ENCODE measurements around the gene TEAD1.
A peak's percentile ranks its signal among the peaks of the same experiment; 100 is the strongest.

TEAD1 gene

DNA sequence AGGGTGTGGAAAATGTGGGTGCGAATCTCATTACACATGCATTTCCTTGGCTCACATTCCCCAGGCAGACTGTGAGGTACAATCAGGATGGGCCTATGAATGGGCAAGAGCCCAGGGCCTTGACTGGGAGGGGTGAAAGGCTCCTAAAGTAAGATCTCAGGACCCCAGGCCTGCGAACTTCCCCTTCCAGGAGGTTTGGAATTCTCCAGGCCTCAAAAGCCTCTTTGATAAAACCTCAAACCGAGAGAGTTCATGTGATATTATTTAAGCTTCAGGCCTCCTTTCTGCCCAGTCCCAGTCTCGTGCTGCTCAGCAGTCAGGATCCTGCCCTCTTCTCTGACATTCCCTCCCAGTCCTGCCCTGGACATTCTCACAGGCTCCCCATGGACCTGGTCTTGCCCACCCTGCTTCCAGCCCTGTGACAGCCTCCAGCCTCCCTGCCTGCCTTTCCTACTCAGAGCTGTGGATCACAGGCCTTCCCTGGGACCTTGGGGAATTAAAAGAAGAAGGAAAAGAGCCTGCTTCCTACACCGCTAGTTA is 37.3 kb upstream of the TEAD1 start:
- Histone ChIP-seq H3K4me2 (no peak overlapping the region), H3K4me3 (no peak overlapping the region), H3K27me3 (0 out of 22 replicates have a peak, but pooled peaks cover 0 to 3% (median 0%) of the 10 kb centered on the region in 11 experiments), H3K27ac (no peak overlapping the region), H4K20me1 (no peaks in the 10 kb centered on the region; a peak in 1 of 22 replicates), H3K36me3 (no peaks in the 10 kb centered on the region), H3K9me3 (replicated peaks in 1 of 11) (no peaks in the 10 kb centered on the region), H3K4me1 (peaks cover 0 to 8% (median 6%) of the 10 kb centered on the region in 10 experiments; a peak in 14 of 20 replicates), H3K9ac (no peak overlapping the region)
- no peak for TF ChIP-seq Cebpa-rat (IDR thresholded peaks at IDR 0.05)

DNA sequence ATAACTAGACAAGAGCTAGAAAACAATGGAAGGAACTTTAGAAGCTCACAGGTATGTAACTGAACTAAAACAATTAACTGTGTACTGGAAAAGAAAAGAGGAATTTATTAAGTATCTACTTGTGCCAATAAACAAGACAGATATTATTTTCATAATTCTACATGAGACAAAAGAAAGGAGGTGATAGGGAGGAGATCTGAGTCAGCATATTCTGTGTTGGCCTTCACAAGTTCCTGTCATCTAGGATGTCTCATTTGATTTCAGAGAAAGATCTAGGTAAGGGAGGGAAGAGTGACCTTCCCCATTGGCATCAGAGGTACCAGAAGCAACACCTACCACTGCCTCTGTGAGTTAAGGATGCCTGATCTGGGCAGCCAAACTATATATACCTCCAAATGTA is 34.8 kb upstream of the TEAD1 start:
- Histone ChIP-seq H3K4me1 (peaks cover 0 to 13% (median 9%) of the 10 kb centered on the region in 10 experiments; a peak in 14 of 20 replicates), H3K9ac (no peak overlapping the region), H3K9me3 (replicated peaks in 1 of 11) (no peaks in the 10 kb centered on the region), H4K20me1 (no peaks in the 10 kb centered on the region; a peak in 1 of 22 replicates), H3K4me2 (no peak overlapping the region), H3K27me3 (0 out of 22 replicates have a peak, but pooled peaks cover 0 to 3% (median 0%) of the 10 kb centered on the region in 11 experiments), H3K27ac (no peak overlapping the region), H3K36me3 (no peaks in the 10 kb centered on the region), H3K4me3 (no peak overlapping the region)
- no peak for TF ChIP-seq Cebpa-rat (IDR thresholded peaks at IDR 0.05)

DNA sequence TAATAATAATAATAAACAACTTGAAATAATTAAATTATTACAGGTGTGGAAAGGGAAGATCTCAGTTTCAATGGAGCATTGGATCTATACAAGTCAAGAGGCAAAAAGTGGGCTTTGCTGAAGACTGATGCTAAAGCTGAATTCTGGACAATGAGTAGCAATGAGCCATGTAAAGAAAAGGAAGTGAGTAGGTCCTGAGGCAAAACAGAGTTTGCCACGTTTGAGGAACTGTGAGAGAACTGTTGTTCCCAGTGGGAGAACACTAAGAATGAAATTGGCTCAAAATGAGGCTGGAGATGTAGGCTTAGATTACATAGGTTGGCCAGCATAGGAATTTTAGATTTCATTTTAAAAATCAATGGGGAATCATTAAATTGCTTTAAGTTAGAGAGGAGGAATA is 33.9 kb upstream of the TEAD1 start:
- H3K9ac ChIP-seq, result no peak overlapping the region
- no peak for TF ChIP-seq Cebpa-rat (IDR thresholded peaks at IDR 0.05)
- no peaks in the 10 kb centered on the region for H3K36me3 ChIP-seq
- H3K4me3 ChIP-seq, result no peak overlapping the region
- H3K27me3 ChIP-seq, result 0 out of 22 replicates have a peak, but pooled peaks cover 0 to 3% (median 0%) of the 10 kb centered on the region in 11 experiments
- no peaks in the 10 kb centered on the region for H3K9me3 ChIP-seq (replicated peaks in 1 of 11)
- no peak overlapping the region for H3K27ac ChIP-seq
- no peak overlapping the region for H3K4me2 ChIP-seq
- no peaks in the 10 kb centered on the region; a peak in 1 of 22 replicates for H4K20me1 ChIP-seq
- H3K4me1 ChIP-seq, result peaks cover 0 to 13% (median 9%) of the 10 kb centered on the region in 10 experiments; a peak in 14 of 20 replicates

DNA sequence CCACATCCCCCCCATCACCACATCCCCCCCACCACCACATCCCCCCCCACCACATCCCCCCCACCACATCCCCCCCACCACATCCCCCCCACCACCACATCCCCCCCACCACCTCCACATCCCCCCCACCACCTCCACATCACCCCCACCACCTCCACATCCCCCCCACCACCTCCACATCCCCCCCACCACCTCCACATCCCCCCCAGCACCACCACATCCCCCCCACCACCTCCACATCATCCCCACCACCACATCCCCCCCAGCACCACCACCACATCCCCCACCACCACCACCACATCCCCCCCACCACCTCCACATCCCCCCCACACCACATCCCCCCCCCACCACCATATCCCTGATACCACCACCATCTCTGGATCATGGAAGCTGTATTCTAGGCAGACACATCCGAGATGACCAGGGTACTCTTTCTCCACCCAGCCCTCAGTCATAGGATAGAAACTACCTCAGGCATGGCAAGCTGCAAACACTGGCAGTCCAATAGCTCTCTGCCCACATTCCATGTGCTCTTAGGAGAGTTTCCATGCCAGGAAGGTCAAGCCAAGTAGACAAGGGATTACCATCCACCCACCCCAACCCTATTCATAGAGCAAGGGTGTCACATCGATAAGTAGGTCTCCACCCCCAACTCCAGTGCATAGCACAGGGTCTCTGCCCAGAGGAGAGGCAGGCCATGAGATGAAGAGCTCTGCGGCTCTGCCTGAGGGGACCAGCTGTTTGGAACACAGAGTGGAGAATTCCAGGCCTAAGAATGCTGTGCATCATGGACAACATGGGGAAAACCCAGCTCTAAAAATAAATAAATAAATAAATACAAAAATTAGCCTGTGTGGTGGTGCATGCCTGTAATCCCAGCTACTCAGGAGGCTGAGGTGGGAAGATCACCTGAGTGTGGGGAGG is 33.0 kb upstream of the TEAD1 start:
- no peak overlapping the region for H3K27ac ChIP-seq
- no peak overlapping the region for H3K4me3 ChIP-seq
- no peak overlapping the region for H3K9ac ChIP-seq
- 0 out of 22 replicates have a peak, but pooled peaks cover 0 to 3% (median 0%) of the 10 kb centered on the region in 11 experiments for H3K27me3 ChIP-seq
- no peak for TF ChIP-seq Cebpa-rat (IDR thresholded peaks at IDR 0.05)
- no peaks in the 10 kb centered on the region for H3K9me3 ChIP-seq (replicated peaks in 1 of 11)
- H3K4me2 ChIP-seq, result peak overlapping the region in 9 of 11 experiments; percentile 4 to 36 (median 11); a peak in 6 of 22 replicates
- H3K36me3 ChIP-seq, result no peaks in the 10 kb centered on the region
- H4K20me1 ChIP-seq, result no peaks in the 10 kb centered on the region
- peaks cover 0 to 13% (median 9%) of the 10 kb centered on the region in 10 experiments; a peak in 14 of 20 replicates for H3K4me1 ChIP-seq

DNA sequence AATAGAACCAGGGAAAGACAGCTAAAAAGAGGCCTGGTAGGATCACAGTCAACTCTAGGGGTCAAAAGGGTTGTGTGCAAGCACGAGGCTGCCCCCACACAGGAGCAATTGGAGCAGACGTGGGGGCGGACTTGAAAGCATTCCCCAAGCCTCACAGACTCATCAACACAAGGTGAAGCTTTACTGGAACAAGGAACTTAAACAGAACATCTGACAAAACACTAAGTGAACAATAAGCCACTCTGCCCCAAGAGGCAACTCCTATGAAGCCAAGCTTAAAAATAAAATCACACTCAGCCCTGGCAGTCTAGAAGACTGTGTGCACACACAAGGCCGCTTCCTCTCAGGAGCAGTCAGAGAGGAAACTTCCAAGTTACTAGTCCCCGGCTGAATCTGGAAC is 32.2 kb upstream of the TEAD1 start:
- Histone ChIP-seq H4K20me1 (no peaks in the 10 kb centered on the region), H3K4me1 (peaks cover 0 to 13% (median 9%) of the 10 kb centered on the region in 10 experiments; a peak in 14 of 20 replicates), H3K36me3 (no peaks in the 10 kb centered on the region), H3K27me3 (no peaks in the 10 kb centered on the region), H3K9me3 (replicated peaks in 1 of 11) (no peaks in the 10 kb centered on the region), H3K4me3 (no peak overlapping the region), H3K9ac (no peak overlapping the region), H3K4me2 (peak overlapping the region; percentile 3 to 36 (median 11); a peak in 7 of 22 replicates), H3K27ac (no peak overlapping the region)
- no peak for TF ChIP-seq Cebpa-rat (IDR thresholded peaks at IDR 0.05)

DNA sequence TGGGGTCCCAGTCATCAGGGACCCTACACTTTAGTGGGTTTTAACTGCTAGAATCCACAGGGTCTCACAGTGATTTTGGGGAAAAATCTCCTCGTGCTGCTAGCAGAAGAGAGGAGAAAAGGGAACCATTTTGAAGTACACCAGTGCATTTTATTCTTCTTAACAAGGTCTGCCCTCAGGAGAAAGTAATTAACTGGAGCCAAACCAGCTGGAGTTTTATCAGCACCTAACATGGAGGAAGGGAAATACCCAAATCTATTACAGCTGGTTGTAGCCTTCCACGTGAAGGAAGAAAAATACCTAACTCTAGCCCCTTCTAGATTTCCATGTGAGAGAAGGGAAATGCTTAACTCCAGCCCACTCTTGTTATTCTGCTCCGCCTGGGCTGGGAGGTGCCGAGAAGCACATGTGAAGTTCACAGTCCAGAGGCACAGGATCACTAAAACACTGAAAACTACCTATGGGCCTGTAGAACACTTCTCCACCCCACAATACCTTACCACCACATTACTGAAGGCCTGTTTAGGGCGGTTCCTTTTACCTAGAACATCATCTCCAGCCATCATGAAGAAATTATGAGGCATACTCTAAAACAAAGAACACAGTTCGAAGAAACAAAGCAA is 31.3 kb upstream of the TEAD1 start:
- H3K9me3 ChIP-seq (replicated peaks in 1 of 11), result no peaks in the 10 kb centered on the region
- no peaks in the 10 kb centered on the region for H3K36me3 ChIP-seq
- H3K27me3 ChIP-seq, result no peaks in the 10 kb centered on the region
- no peak for TF ChIP-seq Cebpa-rat (IDR thresholded peaks at IDR 0.05)
- H3K9ac ChIP-seq, result no peak overlapping the region
- H3K27ac ChIP-seq, result no peak overlapping the region
- H3K4me3 ChIP-seq, result no peak overlapping the region
- H3K4me2 ChIP-seq, result no peak overlapping the region
- no peaks in the 10 kb centered on the region for H4K20me1 ChIP-seq
- H3K4me1 ChIP-seq, result peaks cover 0 to 13% (median 9%) of the 10 kb centered on the region in 10 experiments; a peak in 14 of 20 replicates

DNA sequence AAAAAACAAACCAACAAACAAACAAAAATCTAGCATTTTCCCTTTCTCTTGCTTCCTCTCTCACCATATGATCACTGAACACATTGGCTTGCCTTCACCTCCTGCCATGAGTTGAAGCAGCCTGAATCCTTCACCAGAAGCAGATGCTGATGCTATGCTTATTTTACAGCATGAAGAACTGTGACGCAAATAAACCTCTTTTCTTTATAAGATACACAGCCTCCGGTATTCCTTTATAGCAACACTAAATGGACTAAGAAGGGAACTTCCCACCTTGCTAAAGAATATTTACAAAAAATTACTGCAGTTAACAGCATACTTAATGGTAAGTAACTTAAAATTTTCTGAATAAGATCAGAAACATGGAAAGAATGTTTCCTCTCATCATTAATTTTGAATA is 27.7 kb upstream of the TEAD1 start:
- no peaks in the 10 kb centered on the region for H3K36me3 ChIP-seq

DNA sequence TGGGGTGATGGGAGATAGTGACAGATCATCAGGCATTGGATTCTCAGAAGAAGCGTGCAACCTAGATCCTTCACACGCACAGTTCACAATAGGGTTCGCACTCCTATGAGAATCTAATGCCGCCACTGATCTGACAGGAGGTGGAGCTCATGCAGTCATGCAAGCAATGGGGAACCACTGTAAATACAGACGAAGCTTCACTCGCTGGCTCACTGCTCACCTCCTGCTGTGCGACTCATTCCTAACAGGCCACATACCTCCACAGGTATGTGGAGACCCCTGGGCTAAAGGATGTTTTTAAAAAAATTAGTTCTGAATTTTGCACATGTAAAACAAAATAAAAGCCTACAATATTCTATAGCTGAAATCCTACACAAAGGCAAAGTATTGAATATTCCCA is 20.5 kb upstream of the TEAD1 start:
- Histone ChIP-seq H3K9ac (no peak overlapping the region), H3K36me3 (no peaks in the 10 kb centered on the region)
- TF ChIP-seq Cebpa-rat (IDR thresholded peaks at IDR 0.05), result no peak

More for the DNA sequence above, 27.7 kb upstream of the TEAD1 start:
- Histone ChIP-seq H3K4me1 (peaks cover 0 to 10% (median 7%) of the 10 kb centered on the region in 10 experiments; a peak in 14 of 20 replicates), H3K27me3 (no peaks in the 10 kb centered on the region), H4K20me1 (no peaks in the 10 kb centered on the region), H3K9ac (no peak overlapping the region), H3K4me2 (no peak overlapping the region), H3K9me3 (replicated peaks in 1 of 11) (no peaks in the 10 kb centered on the region), H3K4me3 (no peak overlapping the region), H3K27ac (no peak overlapping the region)
- TF ChIP-seq Cebpa-rat (IDR thresholded peaks at IDR 0.05), result no peak

DNA sequence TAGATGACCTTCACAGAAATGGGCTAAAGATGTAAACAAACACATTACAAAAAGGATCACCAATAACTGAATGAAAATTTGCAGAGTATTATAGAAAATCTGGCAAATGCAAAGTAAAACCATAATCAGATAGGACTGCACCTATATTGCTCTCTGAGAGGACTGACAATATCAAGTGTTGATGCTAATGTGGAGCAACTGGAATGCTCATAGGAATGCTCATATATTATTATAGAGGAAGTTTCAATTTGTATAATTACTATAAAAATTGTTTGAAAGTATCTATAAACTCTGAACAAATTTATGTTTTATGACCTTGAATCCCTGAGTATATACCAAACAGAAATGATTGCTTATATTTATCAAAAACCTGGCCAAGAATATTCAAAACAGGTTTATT is 18.4 kb upstream of the TEAD1 start:
- no peaks in the 10 kb centered on the region for H4K20me1 ChIP-seq
- H3K4me2 ChIP-seq, result no peak overlapping the region
- no peak overlapping the region for H3K9ac ChIP-seq
- H3K27ac ChIP-seq, result no peak overlapping the region
- H3K36me3 ChIP-seq, result no peaks in the 10 kb centered on the region
- TF ChIP-seq Cebpa-rat (IDR thresholded peaks at IDR 0.05), result no peak
- H3K9me3 ChIP-seq (replicated peaks in 1 of 11), result peaks cover 16 to 29% (median 19%) of the 10 kb centered on the region in 11 experiments
- no peaks in the 10 kb centered on the region for H3K27me3 ChIP-seq
- H3K4me3 ChIP-seq, result no peak overlapping the region
- H3K4me1 ChIP-seq, result no peaks in the 10 kb centered on the region

More for the DNA sequence above, 20.5 kb upstream of the TEAD1 start:
- H3K27ac ChIP-seq, result no peak overlapping the region
- no peaks in the 10 kb centered on the region for H4K20me1 ChIP-seq
- no peaks in the 10 kb centered on the region for H3K27me3 ChIP-seq
- no peaks in the 10 kb centered on the region for H3K4me1 ChIP-seq
- peaks cover 16 to 29% (median 19%) of the 10 kb centered on the region in 11 experiments for H3K9me3 ChIP-seq (replicated peaks in 1 of 11)
- H3K4me2 ChIP-seq, result no peak overlapping the region
- H3K4me3 ChIP-seq, result no peak overlapping the region
